ENCODE measurements around the gene C10orf95. TPM values are rescaled to one million over a fixed set of nuclear protein-coding genes. Genes with fewer than 3 reads are reported as not detected.

C10orf95 gene
- total RNA-seq, 2 donors from 2014 or later = not detected

DNA sequence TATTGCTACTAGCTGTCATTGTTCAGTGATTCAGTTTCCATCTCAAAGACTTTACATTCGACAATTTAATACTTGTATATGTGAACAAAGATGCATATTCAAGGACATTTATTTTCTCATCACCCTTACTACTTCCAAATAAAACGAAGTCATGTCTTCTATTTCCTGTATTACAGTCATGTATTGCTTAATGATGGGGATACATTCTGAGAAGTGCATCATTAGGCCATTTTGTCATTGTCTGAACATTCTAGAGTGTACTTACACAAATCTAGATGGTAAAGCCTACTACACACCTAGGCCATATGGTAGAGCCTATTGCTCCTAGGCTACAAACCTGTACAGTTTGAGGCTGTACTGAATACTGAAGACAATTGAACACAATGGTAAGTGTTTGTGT, 6.5 kb downstream of the C10orf95 start:
- intact Hi-C loops (cut with DNase I) = no loop called here
- DNase-seq (no peak), ATAC-seq (no peak)

DNA sequence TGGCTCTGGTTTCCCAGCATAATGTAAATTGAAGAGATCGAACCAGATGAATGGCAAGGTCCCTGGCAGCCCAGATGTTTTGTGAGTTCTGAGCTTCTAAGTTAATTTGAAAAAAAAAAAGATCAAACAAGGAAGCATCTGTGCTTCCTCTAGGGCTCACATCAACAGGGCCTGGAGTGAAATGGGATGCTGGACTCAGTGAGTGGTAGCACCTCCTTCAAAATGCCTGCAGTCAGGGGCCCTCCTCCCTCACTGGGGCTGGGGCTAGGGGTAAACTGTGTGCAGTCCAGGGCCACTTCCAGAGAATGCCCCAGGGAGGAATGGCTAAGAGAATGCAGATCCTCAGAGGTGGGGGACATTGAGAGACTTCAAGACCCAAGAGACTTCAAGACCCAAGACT, 13.0 kb downstream of the C10orf95 start:
- no peak for DNase-seq
- intact Hi-C loops (cut with DNase I) = no loop called here
- ATAC-seq = no peak

DNA sequence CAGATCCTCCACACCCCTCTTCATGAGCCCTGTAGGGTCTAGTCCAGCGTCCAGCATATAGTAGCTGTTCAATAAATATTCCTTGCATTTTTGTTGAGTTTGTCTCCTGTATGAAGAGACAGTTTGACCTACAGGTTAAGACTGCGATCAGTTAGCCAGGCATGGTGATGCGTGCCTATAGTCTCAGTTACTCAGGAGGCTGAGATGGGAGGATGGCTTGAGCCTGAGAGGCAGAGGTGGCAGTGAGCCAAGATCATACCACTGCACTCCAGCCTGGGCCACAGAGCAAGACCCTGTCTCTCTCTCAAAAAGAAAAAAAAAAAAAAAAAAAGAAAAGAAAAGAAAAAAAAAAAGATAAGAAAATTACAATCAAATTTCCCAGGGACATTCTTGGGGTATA, 13.8 kb downstream of the C10orf95 start:
- ATAC-seq (no peak), DNase-seq (no peak)
- intact Hi-C loops (cut with DNase I) = no loop called here

DNA sequence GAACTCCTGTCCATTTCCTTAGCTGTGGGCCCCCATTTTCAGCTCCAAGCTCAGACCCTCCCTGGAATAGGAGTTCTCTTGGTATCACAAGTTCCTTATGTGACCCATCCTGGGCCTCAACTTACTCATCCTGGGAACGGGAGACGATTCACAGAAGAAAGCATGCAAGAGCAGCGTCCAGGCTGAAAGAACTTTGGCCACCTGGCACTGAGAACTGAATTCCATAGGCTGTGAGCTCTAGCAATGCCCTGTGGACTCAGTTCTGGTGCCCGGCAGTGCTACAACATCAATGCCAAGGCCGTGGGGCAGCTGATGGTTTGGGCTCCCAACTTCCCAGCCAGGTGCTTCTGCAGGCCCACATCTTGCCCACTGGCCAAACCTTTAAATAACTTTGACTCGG, 15.0 kb downstream of the C10orf95 start:
- no peak for DNase-seq
- no peak for ATAC-seq
- intact Hi-C loops (cut with DNase I) = no loop called here

DNA sequence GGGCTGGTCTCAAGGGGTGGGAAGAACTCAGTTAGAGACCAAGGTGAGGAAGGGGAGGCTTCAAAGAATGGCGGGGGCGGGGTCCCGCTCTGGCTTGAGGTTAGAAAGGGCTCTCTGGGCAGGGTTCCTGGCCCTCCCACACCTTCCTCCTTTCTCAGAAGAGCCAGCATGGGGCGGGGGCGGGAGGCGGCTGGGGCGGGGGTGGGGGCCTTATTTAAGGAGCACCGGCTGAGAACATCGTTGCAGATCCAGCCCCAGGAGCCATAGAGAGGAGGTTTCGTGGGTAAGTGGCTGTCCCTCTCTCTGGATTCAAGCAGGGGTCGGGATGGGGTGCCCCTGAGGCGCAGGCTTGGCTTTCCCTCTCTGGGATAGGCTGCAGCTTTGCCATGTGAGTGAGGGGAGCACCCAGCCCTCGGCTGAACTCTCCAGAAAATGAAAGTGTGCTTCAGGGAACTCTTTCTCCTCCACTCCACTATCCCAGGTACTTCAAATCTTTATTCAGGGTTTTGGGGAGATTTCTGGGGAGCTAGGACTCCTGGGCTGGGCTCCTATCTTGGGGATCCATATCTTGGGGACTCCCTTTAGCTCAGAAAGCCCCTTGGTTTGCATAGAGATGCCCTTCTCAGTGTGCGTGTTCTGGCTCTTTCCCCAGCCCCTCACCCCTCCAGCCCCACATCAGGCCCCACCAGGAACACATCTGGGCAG, 15.7 kb downstream of the C10orf95 start:
- intact Hi-C loops (cut with DNase I) = no loop called here
- ATAC-seq = peak in 1 of 2 donors; percentile 3
- peak; percentile 53 for DNase-seq

DNA sequence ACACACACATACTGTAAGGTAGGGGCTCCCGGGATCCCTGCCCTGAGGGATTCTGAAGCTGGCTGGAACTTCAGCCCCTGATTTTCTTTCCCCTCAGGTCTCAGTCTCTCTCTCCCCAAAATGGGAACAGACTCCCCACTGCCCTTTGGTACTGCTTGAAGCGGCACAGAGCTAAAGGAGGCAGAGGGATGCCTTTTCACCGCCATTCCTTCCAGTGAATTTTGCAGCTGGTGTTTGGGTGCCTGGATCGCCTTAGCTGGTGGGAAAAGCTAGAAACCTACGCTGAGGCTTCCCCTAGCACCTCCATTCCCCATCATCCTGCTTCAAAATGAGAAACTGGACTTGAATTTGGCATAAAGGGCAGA, 16.2 kb downstream of the C10orf95 start:
- ATAC-seq (no peak), DNase-seq (no peak)
- intact Hi-C loops (cut with DNase I) = no loop called here

DNA sequence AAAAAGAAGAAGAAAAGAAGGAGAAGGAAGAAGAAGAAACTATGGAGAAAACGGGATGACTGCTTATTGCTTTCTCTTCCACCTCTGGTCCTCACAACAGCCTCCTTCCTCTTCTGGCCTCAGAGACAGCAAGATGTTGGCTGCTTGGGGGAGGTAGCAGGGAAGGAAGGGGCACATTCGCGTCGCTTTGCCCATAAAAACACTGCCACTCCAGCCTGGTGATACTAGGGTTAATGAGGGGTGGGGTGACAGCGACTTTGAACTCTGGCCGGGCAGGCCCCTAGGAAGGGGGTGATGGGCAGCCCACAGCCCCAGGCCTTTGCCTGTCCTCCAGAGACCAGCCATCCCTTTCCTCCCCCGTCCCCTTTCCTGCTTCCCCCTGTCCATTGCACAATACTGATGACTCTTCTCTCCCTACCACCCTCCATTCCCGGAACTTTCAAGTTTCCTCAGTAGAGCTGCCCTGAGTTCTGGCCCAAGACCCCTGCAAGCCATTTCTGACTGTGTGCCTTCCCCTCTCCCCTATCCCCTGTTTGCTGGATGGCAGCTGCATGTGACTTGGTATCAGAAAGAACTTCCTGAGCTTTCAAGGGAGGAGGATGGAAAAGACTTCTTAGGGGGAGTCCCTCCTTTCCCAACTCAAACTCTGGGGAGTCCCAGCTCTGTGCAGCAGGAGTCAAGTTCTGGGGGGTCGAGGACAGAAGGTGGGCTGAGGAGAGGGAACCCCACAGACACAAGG, 16.8 kb downstream of the C10orf95 start:
- peak in 1 of 2 donors; percentile 26 for ATAC-seq

DNA sequence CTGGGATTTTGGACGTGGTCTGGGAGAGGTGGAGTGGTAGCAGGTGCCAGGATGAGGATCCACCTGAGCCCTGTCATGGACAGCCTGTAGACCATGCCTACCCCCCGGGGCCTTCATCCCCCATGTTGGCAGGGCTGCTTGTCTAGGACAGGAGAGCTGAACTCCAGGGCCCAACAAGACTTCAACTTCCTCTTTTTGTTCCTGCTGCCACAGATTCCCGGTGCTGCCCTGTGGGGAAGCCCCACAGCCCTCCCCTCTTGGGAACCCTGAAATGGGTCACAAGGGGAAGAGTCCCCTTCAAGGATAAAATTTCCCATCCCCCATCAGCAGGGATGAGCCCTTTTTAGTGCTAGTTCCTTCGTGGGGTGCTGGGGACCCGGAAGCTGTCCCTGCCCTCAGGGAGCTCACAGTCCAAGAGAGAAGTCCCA, 17.7 kb downstream of the C10orf95 start:
- intact Hi-C loops (cut with DNase I) = no loop called here
- no peak for ATAC-seq

More for the DNA sequence above, 16.8 kb downstream of the C10orf95 start:
- no peak for DNase-seq
- intact Hi-C loops (cut with DNase I) = no loop called here

DNA sequence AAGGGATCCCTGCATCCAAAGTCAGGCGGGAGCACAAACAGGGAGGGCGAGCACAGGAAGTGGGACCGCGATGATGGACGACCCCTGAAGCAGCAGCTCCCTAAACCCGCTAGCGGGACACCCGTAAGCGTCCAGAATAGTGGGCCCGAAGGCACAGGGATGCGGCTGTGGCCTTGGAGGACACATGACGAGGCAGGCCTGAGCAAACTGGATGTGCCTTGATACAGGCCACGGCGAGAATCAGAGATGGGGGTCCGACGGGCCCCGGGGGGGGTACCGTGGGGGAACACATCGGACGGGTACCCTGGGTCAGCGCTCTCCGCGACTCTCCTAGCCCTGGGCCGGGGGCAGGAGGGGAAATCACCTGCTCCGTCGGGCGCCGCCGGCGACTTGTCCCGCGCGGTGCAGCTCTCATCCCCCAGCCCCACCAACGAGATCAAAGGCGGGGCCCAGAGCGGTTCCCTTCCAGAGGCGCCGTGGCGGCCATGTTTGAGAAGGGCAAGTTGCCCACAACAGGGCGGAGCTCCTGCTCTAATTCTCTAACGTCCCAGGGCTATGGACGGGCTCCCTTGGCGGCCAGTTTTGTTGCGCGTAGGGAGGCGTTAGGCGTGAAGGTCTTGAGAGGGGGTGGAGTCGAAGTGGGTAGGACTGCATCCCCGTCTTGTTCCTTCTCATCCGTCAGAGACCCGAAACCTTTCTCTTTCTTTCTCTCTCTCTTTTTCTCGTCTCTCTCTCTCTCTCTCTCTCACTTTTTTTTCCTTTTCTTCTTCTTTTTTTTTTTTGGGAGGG, 19.0 kb downstream of the C10orf95 start, which contains the start of gene CUEDC2:
Gene CUEDC2, minus strand, starts transcription at position 413 of the 789 bp plus-strand sequence. CDS start 7,386 bp downstream, outside the sequence.
- intact Hi-C loops (cut with DNase I) = no loop called here
- peak; percentile 96 for DNase-seq
- peak; percentile 95 to 97 for ATAC-seq

More for the DNA sequence above, 17.7 kb downstream of the C10orf95 start:
- DNase-seq = no peak

DNA sequence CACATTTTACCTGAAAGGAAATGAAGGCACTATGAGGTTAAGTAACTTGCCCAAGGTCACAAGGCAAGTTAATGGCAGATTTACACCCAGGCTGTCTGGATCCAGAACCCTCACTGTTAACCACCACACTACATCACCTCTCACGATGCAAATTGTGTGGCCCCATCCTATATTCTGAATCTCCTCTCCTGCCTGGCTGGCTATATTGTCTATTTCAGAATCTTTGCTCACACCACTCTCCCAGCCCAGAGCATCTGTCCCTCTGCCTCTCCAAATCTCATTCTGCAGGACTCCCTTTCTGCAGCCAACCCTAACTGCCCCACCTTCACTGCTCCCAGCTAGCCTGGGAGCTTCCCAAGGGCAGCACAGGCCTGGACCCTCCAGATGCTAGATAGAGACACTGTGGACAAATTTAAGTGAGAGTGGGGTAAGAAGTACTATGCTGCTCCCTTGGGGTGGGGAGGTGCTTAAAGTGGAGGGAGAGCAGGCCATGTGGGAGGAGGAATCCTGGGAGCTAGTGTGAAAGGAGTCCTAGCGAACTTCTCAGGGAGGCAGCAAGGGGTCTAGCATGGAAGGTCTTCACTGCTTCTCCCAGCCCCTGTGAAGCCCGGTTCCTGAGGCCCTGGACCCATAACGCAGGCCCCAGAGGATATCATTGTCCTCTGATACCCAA, 19.8 kb downstream of the C10orf95 start:
- DNase-seq = no peak
- ATAC-seq = peak; percentile 3 to 23
- intact Hi-C loops (cut with DNase I) = no loop called here

DNA sequence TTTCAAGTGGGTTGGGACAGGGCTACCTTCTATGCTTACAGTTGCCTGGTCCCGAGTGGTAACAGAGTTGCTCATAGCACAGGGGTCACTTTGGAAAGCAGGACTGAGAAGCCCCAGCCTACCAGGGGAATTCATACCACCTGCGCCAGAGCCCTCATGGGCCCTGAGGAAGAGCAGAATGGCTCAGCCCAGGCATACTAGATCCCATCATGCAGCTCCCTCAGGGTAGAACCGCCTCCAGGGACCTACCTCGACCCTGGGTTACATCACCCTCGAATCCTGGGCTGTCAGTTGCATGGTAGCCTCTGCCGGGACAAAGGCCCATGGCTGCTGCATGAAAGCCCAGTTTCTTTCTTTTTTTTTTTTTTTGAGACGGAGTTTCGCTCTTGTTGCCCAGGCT, 21.9 kb downstream of the C10orf95 start:
- ATAC-seq (no peak), DNase-seq (no peak)
- intact Hi-C loops (cut with DNase I) = no loop called here

DNA sequence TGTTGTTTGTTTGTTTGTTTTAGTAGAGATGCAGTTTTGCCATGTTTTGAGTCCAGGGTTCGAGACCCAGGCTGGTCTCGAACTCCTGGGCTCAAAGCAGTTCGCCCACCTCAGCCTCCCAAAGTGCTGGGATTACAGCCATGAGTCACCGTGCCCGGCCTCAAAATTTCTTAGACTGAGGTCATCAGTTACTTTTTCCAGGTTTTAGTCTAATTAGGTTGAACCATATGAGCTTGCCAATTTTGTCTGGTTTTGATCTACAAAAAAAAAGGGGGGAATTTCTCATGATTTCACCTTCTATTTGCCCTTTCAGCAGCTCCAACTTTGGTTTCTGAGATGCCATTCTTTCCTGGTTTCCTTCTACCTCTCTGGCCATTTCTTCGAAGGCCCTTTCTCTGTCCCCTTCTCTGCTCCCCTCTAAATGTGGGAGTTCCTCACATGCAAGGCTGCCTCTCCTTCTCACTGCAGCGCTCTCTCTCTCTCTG, 24.5 kb downstream of the C10orf95 start:
- ATAC-seq = no peak
- intact Hi-C loops (cut with DNase I) = no loop called here

DNA sequence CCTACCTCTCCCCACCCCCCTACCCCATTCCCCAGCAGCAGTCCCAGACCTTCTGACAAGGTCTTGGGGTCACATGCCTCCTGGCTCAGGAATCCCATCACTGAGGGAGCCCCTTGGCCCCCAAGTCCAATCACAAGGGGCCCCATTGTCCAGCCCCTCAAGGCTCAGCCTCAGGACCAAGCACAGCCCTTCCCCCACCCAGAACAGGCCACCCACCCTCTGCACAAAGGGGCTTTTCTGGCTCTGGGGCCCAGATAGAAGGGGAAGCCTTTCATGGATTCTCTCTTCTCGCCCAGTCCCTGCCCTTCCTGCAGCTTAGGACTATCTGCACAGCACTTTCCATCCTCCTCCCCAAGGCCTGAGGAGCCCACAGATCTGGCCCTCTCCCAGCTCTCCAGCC, 25.9 kb downstream of the C10orf95 start:
- intact Hi-C loops (cut with DNase I) = no loop called here
- DNase-seq (no peak), ATAC-seq (no peak)

More for the DNA sequence above, 24.5 kb downstream of the C10orf95 start:
- DNase-seq = no peak

DNA sequence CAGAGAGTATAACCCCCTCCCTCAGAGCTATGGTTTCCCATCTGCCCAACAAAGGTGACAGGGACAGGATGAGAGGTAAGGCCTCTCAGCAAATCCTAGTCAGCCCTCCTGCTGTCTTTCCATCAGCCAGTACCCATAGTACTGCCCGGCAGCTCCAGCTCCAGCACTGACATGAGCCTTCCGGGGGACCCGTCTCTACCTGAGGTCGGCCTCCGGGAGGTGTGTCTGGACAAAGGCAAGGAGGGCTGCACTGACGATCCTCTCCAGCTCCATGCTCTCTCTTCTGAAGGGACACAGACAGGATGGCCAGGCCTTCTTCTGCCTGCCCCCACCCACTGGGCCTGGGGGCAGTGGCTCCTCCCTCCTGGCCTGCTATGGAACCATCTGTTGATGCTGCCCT, 26.4 kb downstream of the C10orf95 start:
- DNase-seq (no peak), ATAC-seq (no peak)
- intact Hi-C loops (cut with DNase I) = no loop called here

DNA sequence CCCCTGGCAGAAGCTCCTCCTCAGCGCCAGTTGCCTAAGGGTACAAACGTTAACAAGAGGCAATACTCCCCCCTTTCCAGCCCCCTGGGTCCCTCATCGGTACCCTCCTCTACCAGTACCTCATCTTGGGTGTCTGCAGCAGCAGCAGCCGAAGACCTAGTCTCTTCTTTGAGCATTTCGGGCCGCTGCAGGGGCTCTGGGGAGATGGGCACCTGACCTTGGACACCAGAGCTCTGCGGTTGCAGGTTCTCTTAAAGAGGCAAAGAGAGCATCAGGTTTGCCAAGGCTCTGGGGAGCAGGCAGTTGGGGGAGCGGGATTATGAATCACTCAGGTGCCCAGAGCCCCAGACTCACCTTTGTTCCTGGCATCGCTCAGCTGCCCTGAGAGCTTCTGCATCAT, 27.2 kb downstream of the C10orf95 start:
- intact Hi-C loops (cut with DNase I) = no loop called here
- ATAC-seq (no peak), DNase-seq (no peak)

DNA sequence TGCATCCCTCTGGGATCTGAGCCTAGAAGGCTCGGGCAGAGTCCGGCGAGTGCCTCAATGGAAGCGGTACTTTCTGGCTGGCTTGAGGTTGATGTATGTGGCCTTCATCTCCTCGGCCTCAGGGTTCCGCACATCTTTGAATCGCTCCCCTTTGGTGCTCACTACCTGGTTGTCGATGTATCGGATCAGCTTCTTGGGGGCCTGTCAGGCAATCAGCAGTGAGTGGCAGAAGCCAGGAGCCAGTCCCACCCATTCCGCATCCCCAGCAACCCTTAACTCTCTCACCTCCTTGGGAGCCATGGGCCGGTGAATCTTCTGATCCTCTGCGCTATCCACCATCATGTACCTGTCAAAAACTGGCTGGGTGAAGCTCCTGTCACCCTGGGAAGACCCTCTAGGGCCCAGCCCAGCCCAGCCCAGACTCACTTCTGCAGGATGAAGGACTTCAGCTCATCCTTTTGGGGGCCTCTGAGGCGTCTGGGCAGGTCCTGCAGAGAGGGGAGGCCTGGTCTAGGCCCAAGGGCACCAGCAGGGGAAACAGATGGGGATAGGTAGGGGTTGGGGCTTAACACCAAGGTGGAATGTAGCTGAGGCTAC, 27.9 kb downstream of the C10orf95 start:
- DNase-seq (no peak), ATAC-seq (no peak)
- intact Hi-C loops (cut with DNase I) = no loop called here

DNA sequence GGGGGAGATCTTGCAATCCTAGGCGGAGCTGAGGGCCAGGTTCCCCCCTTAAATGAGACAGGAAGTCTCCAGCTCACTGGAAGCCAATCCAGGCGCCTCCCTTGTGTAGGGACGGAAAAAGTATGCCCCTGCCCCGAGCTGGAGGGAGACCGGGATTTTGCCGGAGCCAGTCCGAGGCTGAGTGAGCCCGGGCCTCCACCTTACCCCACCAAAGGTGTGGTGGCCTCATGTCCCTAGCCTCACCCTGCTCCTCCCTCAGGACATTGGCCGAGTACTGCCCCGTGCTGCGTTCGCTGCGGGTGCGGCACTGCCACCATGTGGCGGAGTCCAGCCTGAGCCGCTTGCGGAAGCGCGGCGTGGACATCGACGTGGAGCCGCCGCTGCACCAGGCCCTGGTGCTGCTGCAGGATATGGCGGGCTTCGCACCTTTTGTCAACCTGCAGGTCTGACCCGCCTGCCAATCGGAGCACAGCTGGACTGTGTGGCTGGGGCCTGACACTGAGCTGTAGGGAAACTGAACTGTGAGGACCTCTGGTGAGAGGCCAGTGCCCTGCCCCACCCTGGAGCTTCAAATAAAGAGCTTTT, 28.7 kb downstream of the C10orf95 start:
- peak; percentile 86 for DNase-seq
- intact Hi-C loops (cut with DNase I) = no loop called here
- ATAC-seq = peak; percentile 55 to 59

DNA sequence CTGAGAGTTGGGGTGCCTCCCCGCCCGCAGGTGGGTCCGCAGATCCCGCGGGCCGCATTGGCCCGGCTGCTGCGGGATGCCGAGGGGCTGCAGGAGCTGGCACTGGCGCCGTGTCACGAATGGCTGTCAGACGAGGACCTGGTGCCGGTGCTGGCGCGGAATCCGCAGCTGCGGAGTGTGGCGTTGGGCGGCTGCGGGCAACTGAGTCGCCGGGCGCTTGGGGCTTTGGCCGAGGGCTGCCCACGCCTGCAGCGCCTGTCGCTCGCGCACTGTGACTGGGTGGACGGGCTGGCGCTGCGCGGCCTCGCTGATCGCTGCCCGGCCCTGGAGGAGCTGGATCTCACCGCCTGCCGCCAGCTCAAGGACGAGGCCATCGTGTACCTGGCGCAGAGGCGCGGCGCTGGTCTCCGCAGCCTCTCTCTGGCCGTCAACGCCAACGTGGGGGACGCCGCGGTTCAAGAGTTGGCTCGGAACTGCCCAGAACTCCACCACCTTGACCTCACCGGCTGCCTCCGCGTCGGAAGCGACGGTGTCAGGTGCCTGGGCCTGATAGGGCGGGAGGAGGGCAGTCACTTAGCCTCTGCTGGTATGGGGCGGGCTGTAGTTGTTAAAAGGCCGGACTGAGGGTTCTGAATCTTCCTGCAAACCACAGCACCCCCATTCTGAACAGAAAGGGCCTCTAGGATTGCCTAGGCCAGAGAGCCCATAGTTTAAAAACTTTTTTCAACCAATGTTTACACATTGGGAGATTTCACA, 29.4 kb downstream of the C10orf95 start:
- DNase-seq (no peak), ATAC-seq (peak; percentile 22 to 29)
- intact Hi-C loops (cut with DNase I) = no loop called here
